ENCODE data around the gene BTN1A1. TPM values are rescaled to one million over a fixed set of nuclear protein-coding genes. Genes with fewer than 3 reads are reported as not detected.

BTN1A1 gene
- total and polyA plus RNA-seq, 9 of the 15 experiments (the other 6 are each of a cell fraction or from before 2014, with no cell fraction given): 0.01 to 0.15 (median 0.06) TPM; not detected in 4

- ATAC-seq (peak; percentile 26), FAIRE-seq (no peak), DNase-seq (ENCODE audit: extremely low read depth in 1 of 4, low spot score in 3 of 4) (peak in 2 of 4 experiments; percentile 26 to 64)
- ChIA-PET POLR2A (interaction anchor here (0.5 to 6.8 kb wide), 15 partner anchors 8 to 523 kb away, joined by 3 to 70 read pairs (median 4); partner anchors contain the start of gene HMGN4), CTCF (ENCODE audit: low intra/inter-chr PET ratio) (no interaction called here)
- Histone ChIP-seq H3K4me3 (peak overlapping the region; percentile 51), H3K9ac (ENCODE audit: insufficient read depth in 1 of 2, low read depth in 2 of 2, low read length in 2 of 2) (peak overlapping the region; percentile 45 to 86; a peak in 3 of 4 replicates), H2AFZ (ENCODE audit: low read depth, low read length) (peak overlapping the region; percentile 61), H3K27me3 (ENCODE audit: control insufficient read depth in 2 of 2, insufficient read depth in 2 of 2, low read length in 2 of 2) (no peaks in the 10 kb centered on the region), H3K4me1 (replicated peaks in 1 of 2; ENCODE audit: control insufficient read depth in 2 of 2, insufficient read depth in 2 of 2, low read length in 2 of 2) (peaks cover under 1 to 20% of the 10 kb centered on the region in 2 experiments; a peak in 4 of 5 replicates), H3K36me3 (ENCODE audit: control insufficient read depth, insufficient read depth, low read length) (no peaks in the 10 kb centered on the region), H4K20me1 (replicated peaks; ENCODE audit: control insufficient read depth, insufficient read depth, low read length) (no peaks in the 10 kb centered on the region; the same call in 1 of the 2 replicates), H3K79me2 (ENCODE audit: control insufficient read depth, insufficient read depth, low read length) (no peaks in the 10 kb centered on the region), H3K4me2 (ENCODE audit: insufficient read depth, low read length) (peak overlapping the region; percentile 87), H3K9me1 (ENCODE audit: control insufficient read depth, insufficient read depth, low read length) (no peaks in the 10 kb centered on the region), H3K9me3 (replicated peaks; ENCODE audit: control insufficient read depth, insufficient read depth, low read depth, low read length) (no peaks in the 10 kb centered on the region), H3K27ac (ENCODE audit: extremely low read depth, low read depth, low read length) (peak overlapping the region; percentile 35)
- intact Hi-C loops (cut with micrococcal nuclease) (loop anchor here (1.0 to 10.0 kb wide), 6 partner anchors 13 to 1129 kb away; partner anchors contain the start of genes ABT1 and ZNF184), in situ Hi-C loops (cut with MboI) (loop anchor here (25.0 kb wide), 1 partner anchor 368 kb away; a partner anchor contains a TSS)
- BruUV-seq (replicated peaks): no TSS peak
- WGBS (ENCODE audit: insufficient coverage, low coverage, missing lambda C conversion rate): under 1% methylated on average over 19 of the region's 19 CpGs
- TF ChIP-seq ZNF79 (CRISPR knock-in tag; IDR thresholded peaks at IDR 0.05; ENCODE audit: low read depth): no peak
- 0 out of 2 replicates have a peak, but pooled peaks have one; percentile 56 for TF ChIP-seq GTF2E2 (tag; IDR thresholded peaks at IDR 0.05)
- TF ChIP-seq ZFP91 (CRISPR knock-in tag; IDR thresholded peaks at IDR 0.05): no peak
- TF ChIP-seq FIP1L1 (IDR thresholded peaks at IDR 0.05; ENCODE audit: low read depth, low read length, poor library complexity, severe bottlenecking): no peak
- no peak for TF ChIP-seq ATF4 (CRISPR knock-in tag; IDR thresholded peaks at IDR 0.05)
- TF ChIP-seq REST (IDR thresholded peaks at IDR 0.05; ENCODE audit: borderline replicate concordance): 0 out of 2 replicates have a peak, but pooled peaks have one; percentile 11
- no peak for TF ChIP-seq REST (CRISPR knock-in tag; IDR thresholded peaks at IDR 0.05; ENCODE audit: low read depth)
- TF ChIP-seq PTTG1 (tag; IDR thresholded peaks at IDR 0.05; ENCODE audit: low read depth): no peak
- TF ChIP-seq KDM5B (IDR thresholded peaks at IDR 0.05; ENCODE audit: insufficient replicate concordance, low read depth, low read length): peak; percentile 15
- no peak for TF ChIP-seq NUFIP1 (IDR thresholded peaks at IDR 0.05; ENCODE audit: partially characterized antibody)
These were observed 55.6 kb downstream of the BTN1A1 start for GRCh38 chr6:26555505-26556262.
